ENCODE results near the gene CLCN7. TPM values are rescaled to one million over a fixed set of nuclear protein-coding genes. Genes with fewer than 3 reads are reported as not detected.

Gene CLCN7
- total RNA-seq, 1 experiment from 2014 or later, result 64.0 TPM

- TF ChIP-seq ZBTB33 (IDR thresholded peaks at IDR 0.05; ENCODE audit: extremely low read depth, insufficient replicate concordance, low read length) (no peak), JUND (IDR thresholded peaks at IDR 0.05) (no peak)
These were observed 14.9 kb downstream of the CLCN7 start (continued) for GRCh38 chr16:1459967-1460366.

GRCh38 chr16:1458977-1459341, 15.9 kb downstream of the CLCN7 start:
- intact Hi-C loops (cut with micrococcal nuclease), result no loop called here
- H3K9me2 ChIP-seq (ENCODE audit: insufficient read depth), result no peaks in the 10 kb centered on the region
- H3K27ac ChIP-seq (ENCODE audit: low read depth, low read length), result no peak overlapping the region
- H2AFZ ChIP-seq (ENCODE audit: low read depth, low read length, poor library complexity, severe bottlenecking), result no peak overlapping the region
- ChIA-PET RAD21 (ENCODE audit: low non-redundant PET in 1 of 2, low total read pairs in 2 of 2, uncharacterized antibody in 2 of 2, unreplicated experiment in 2 of 2) (no interaction called here), CTCF (no interaction called here), POLR2A (no interaction called here)
- no peaks in the 10 kb centered on the region for H3K27me3 ChIP-seq (ENCODE audit: insufficient read depth, low read length)
- H3K4me1 ChIP-seq (ENCODE audit: control insufficient read depth in 1 of 2, insufficient read depth in 2 of 2, low read length in 2 of 2), result no peaks in the 10 kb centered on the region
- no TSS peak for BruUV-seq (replicated peaks)
- no peak overlapping the region for H3K4me2 ChIP-seq (ENCODE audit: low read length)
- no peak overlapping the region for H3K4me3 ChIP-seq (replicated peaks in 1 of 2; ENCODE audit: low read depth in 1 of 2, low read length in 2 of 2)
- TF ChIP-seq YY1 (IDR thresholded peaks at IDR 0.05; ENCODE audit: extremely low read depth, insufficient replicate concordance, low read depth, low read length) (no peak), SIN3A (IDR thresholded peaks at IDR 0.05; ENCODE audit: low read depth) (no peak), MAX (IDR thresholded peaks at IDR 0.05) (no peak), FOSL1 (IDR thresholded peaks at IDR 0.05; ENCODE audit: low read depth) (no peak), EZH2 (IDR thresholded peaks at IDR 0.05) (no peak), RAD21 (IDR thresholded peaks at IDR 0.05; ENCODE audit: low read depth) (no peak), ZFX (IDR thresholded peaks at IDR 0.05) (no peak), POLR2A (IDR thresholded peaks at IDR 0.05; ENCODE audit: borderline replicate concordance, extremely low read depth, insufficient read depth, insufficient read length) (no peak), CBX3 (IDR thresholded peaks at IDR 0.05; ENCODE audit: low read depth) (no peak)
- no peaks in the 10 kb centered on the region for H3K79me2 ChIP-seq (ENCODE audit: insufficient read depth, low read length)
- no peak overlapping the region for H3K9ac ChIP-seq (ENCODE audit: low read length)
- no peak for ATAC-seq
- no peaks in the 10 kb centered on the region for H3K9me3 ChIP-seq (ENCODE audit: control insufficient read depth in 1 of 2, insufficient read depth in 1 of 2, low read depth in 1 of 2, low read length in 2 of 2)
- no peak for DNase-seq (ENCODE audit: low read depth, low spot score)
- no peaks in the 10 kb centered on the region; a peak in 1 of 4 replicates for H3K36me3 ChIP-seq (ENCODE audit: control insufficient read depth in 1 of 2, insufficient read depth in 2 of 2, low read length in 2 of 2)
- H4K20me1 ChIP-seq (ENCODE audit: insufficient read depth), result no peaks in the 10 kb centered on the region
